Measurements from ENCODE around the gene CMBL. TPM values are rescaled to one million over a fixed set of nuclear protein-coding genes. Genes with fewer than 3 reads are reported as not detected.

The CMBL gene
- total RNA-seq, 2 donors from 2014 or later: 10.4 to 20.5 TPM

- TF ChIP-seq, protein P1, sequence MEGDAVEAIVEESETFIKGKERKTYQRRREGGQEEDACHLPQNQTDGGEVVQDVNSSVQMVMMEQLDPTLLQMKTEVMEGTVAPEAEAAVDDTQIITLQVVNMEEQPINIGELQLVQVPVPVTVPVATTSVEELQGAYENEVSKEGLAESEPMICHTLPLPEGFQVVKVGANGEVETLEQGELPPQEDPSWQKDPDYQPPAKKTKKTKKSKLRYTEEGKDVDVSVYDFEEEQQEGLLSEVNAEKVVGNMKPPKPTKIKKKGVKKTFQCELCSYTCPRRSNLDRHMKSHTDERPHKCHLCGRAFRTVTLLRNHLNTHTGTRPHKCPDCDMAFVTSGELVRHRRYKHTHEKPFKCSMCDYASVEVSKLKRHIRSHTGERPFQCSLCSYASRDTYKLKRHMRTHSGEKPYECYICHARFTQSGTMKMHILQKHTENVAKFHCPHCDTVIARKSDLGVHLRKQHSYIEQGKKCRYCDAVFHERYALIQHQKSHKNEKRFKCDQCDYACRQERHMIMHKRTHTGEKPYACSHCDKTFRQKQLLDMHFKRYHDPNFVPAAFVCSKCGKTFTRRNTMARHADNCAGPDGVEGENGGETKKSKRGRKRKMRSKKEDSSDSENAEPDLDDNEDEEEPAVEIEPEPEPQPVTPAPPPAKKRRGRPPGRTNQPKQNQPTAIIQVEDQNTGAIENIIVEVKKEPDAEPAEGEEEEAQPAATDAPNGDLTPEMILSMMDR (conservative IDR thresholded peaks at IDR 0.05): no peak
- peaks cover 11% of the 10 kb centered on the region for H3K4me1 Mint-ChIP-seq
- Histone ChIP-seq H3K4me1 (ENCODE audit: control insufficient read depth, insufficient read depth, low read length) (no peaks in the 10 kb centered on the region), H3K4me3 (ENCODE audit: low read length) (no peak overlapping the region), H3K9ac (ENCODE audit: extremely low read depth, low read length, poor library complexity, severe bottlenecking) (no peak overlapping the region), H3K36me3 (ENCODE audit: control insufficient read depth, insufficient read depth, low read length) (no peaks in the 10 kb centered on the region), H3K9me3 (ENCODE audit: control insufficient read depth, low read length) (peaks cover 6% of the 10 kb centered on the region), H3K27me3 (ENCODE audit: control insufficient read depth, insufficient read depth, low read length, poor library complexity, severe bottlenecking) (no peaks in the 10 kb centered on the region), H3K27ac (ENCODE audit: low read depth, low read length) (no peak overlapping the region)
- H3K27ac Mint-ChIP-seq: no peak overlapping the region
- WGBS, 2 experiments (ENCODE audit: insufficient coverage in 1 of 2, insufficient read length in 1 of 2): 90 to 100% methylated on average over 5 of the region's 5 CpGs
- peaks cover 2% of the 10 kb centered on the region for H3K27me3 Mint-ChIP-seq (ENCODE audit: insufficient read depth)
- DNase-seq: no peak
- H3K9me3 Mint-ChIP-seq: peaks cover 6% of the 10 kb centered on the region
- peaks cover 5% of the 10 kb centered on the region for H3K36me3 Mint-ChIP-seq (ENCODE audit: low read depth)
- H3K4me3 Mint-ChIP-seq: no peak overlapping the region
Observed at GRCh38 chr5:10300246-10300645, 7.5 kb downstream of the CMBL start.

DNA sequence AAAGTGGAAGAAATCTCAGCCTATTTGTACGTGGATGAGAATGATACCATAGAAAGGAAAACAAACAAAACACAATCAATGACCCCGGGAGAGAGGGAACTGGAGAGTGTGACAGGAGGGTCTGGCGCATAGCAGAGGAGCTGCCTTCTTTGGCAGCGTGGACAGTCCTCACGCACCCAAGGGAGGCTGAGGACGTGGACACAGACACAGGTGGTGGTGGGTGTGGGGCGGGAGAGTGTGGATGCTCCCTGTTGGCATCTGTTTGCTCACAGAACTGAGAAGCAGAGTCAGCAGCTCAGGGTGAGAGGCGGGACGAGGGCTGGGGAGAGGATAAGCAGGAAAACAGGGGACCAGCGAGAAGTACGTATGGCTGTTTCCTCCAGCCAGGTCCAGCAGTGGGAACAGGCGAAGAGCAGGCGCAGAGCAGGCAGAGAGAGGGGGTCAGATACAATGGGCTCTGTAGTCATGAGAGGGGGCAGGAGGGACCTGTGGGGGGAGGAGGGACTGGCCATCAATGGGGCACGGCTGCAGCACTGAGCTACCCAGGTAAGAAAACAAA is 10.0 kb downstream of the CMBL start:
- no peak overlapping the region for H3K4me3 ChIP-seq (ENCODE audit: low read length)
- H3K9me3 ChIP-seq (ENCODE audit: control insufficient read depth, low read length): no peaks in the 10 kb centered on the region
- no peak overlapping the region for H3K4me3 Mint-ChIP-seq
- no peak overlapping the region for H3K9ac ChIP-seq (ENCODE audit: extremely low read depth, low read length, poor library complexity, severe bottlenecking)
- no peak for DNase-seq
- peaks cover 7% of the 10 kb centered on the region for H3K36me3 Mint-ChIP-seq (ENCODE audit: low read depth)
- no peak overlapping the region for H3K27ac ChIP-seq (ENCODE audit: low read depth, low read length)
- no peaks in the 10 kb centered on the region for H3K27me3 Mint-ChIP-seq (ENCODE audit: insufficient read depth)
- no peaks in the 10 kb centered on the region for H3K36me3 ChIP-seq (ENCODE audit: control insufficient read depth, insufficient read depth, low read length)
- H3K4me1 ChIP-seq (ENCODE audit: control insufficient read depth, insufficient read depth, low read length): no peaks in the 10 kb centered on the region
- no peaks in the 10 kb centered on the region for H3K27me3 ChIP-seq (ENCODE audit: control insufficient read depth, insufficient read depth, low read length, poor library complexity, severe bottlenecking)
- peaks cover 8% of the 10 kb centered on the region for H3K4me1 Mint-ChIP-seq
- H3K27ac Mint-ChIP-seq: no peak overlapping the region
- 85 to 87% methylated on average over 10 to 14 of the region's 14 CpGs for WGBS, 2 experiments (ENCODE audit: insufficient coverage in 1 of 2, insufficient read length in 1 of 2)
- peaks cover 8% of the 10 kb centered on the region for H3K9me3 Mint-ChIP-seq
- TF ChIP-seq, protein P1 (conservative IDR thresholded peaks at IDR 0.05): no peak

- Histone ChIP-seq H3K9ac (ENCODE audit: extremely low read depth, low read length, poor library complexity, severe bottlenecking) (no peak overlapping the region), H3K27ac (ENCODE audit: low read depth, low read length) (no peak overlapping the region), H3K36me3 (ENCODE audit: control insufficient read depth, insufficient read depth, low read length) (no peaks in the 10 kb centered on the region), H3K9me3 (ENCODE audit: control insufficient read depth, low read length) (no peaks in the 10 kb centered on the region), H3K4me3 (ENCODE audit: low read length) (no peak overlapping the region), H3K4me1 (ENCODE audit: control insufficient read depth, insufficient read depth, low read length) (no peaks in the 10 kb centered on the region), H3K27me3 (ENCODE audit: control insufficient read depth, insufficient read depth, low read length, poor library complexity, severe bottlenecking) (no peaks in the 10 kb centered on the region)
- WGBS, 2 experiments (ENCODE audit: insufficient coverage in 1 of 2, insufficient read length in 1 of 2): 80 to 81% methylated on average over 6 to 8 of the region's 8 CpGs
- H3K9me3 Mint-ChIP-seq: peaks cover 12% of the 10 kb centered on the region
- H3K27ac Mint-ChIP-seq: no peak overlapping the region
- H3K4me1 Mint-ChIP-seq: peaks cover 8% of the 10 kb centered on the region
- H3K27me3 Mint-ChIP-seq (ENCODE audit: insufficient read depth): no peaks in the 10 kb centered on the region
- TF ChIP-seq, protein P1 (conservative IDR thresholded peaks at IDR 0.05): no peak
- no peak overlapping the region for H3K4me3 Mint-ChIP-seq
- peaks cover 11% of the 10 kb centered on the region for H3K36me3 Mint-ChIP-seq (ENCODE audit: low read depth)
- no peak for DNase-seq
Observed at GRCh38 chr5:10295619-10296326, 11.9 kb downstream of the CMBL start.
